GM12878 (cell line): ENCODE results near the gene PRDM16. TPM values are rescaled to one million over a fixed set of nuclear protein-coding genes. Genes with fewer than 3 reads are reported as not detected.

ENCODE experiments used
- ATAC-seq: fragments of 200-7000 bp; cut with Tn5 transposase; 3 replicates; pipeline ENCODE4 v1.9.1; 2020; ENCODE audit warnings: mild to moderate bottlenecking, moderate library complexity
- BruUV-seq: library from RNA; stranded (reverse); fragments of 400-500 nt; replicated peaks from 2 replicates; lab custom pipeline; 2021; lab: Mats Ljungman, UMichigan
- CTCF ChIA-PET: fragments of 300-600 bp; sonication (Branson Sonifier 250); formaldehyde crosslinking; extraction: SDS; loops from one replicate; lab custom pipeline; 2021; ENCODE audit warnings: inconsistent platforms; lab: Yijun Ruan, JAX
- POLR2A ChIA-PET: fragments of 350-600 bp; formaldehyde crosslinking; extraction: SDS; loops from one replicate; lab custom pipeline; 2021; ENCODE audit warnings: inconsistent platforms; lab: Charles Lee
- RAD21 ChIA-PET: fragments of 300-600 bp; sonication (Branson Sonifier 250); formaldehyde crosslinking; loops from one replicate; lab custom pipeline; 2023; ENCODE audit warnings: antibody characterized with exemption; ENCODE audit not compliant: unreplicated experiment; lab: Charles Lee
- SMC1A ChIA-PET: fragments of 300-600 bp; sonication (Branson Sonifier 250); formaldehyde crosslinking; loops from one replicate; lab custom pipeline; 2023; ENCODE audit not compliant: unreplicated experiment, uncharacterized antibody; lab: Charles Lee
- DNase-seq: peaks from one replicate; pipeline ENCODE4 v3.0.0-alpha.2; 2011; ENCODE audit warnings: low read depth, low spot score
- FAIRE-seq: peaks from 3 replicates; lab custom pipeline; 2011; peaks lifted over from hg19 to GRCh38; lab: Jason Lieb, UNC
- H2AFZ ChIP-seq: 2 replicates; pipeline ENCODE4 v1.6.0; 2011; ENCODE audit warnings: low read depth, low read length, control low read depth; ENCODE audit not compliant: control insufficient read depth
- H3K27ac ChIP-seq: 2 replicates; pipeline ENCODE4 v1.5.1; 2011; ENCODE audit warnings: control low read depth; ENCODE audit not compliant: control insufficient read depth, insufficient read depth
- H3K27me3 ChIP-seq, 2 experiments: replicated peaks in 1 of 2; 2 replicates each; pipeline versions ENCODE4 v1.6.0 to v1.6.1; 2011; ENCODE audit warnings: low read length in 1 of 2; ENCODE audit not compliant: control insufficient read depth in 2 of 2, insufficient read depth in 2 of 2
- H3K36me3 ChIP-seq, 2 experiments: 2 replicates each; pipeline ENCODE4 v1.5.1; 2011; ENCODE audit warnings: low read length in 1 of 2; ENCODE audit not compliant: control insufficient read depth in 2 of 2, insufficient read depth in 2 of 2
- H3K4me1 ChIP-seq: 2 replicates; pipeline ENCODE4 v1.6.1; 2011; ENCODE audit warnings: mild to moderate bottlenecking, low read length, moderate library complexity, mixed read lengths; ENCODE audit not compliant: control insufficient read depth, insufficient read depth
- H3K4me2 ChIP-seq: 2 replicates; pipeline ENCODE4 v1.6.0; 2011; ENCODE audit warnings: control low read depth; ENCODE audit not compliant: control insufficient read depth, insufficient read depth
- H3K4me3 ChIP-seq: fragments of 200-600 bp; sonication (generic); 2 replicates; pipeline ENCODE4 v1.5.1; 2016
- H3K79me2 ChIP-seq: 2 replicates; pipeline ENCODE4 v1.6.0; 2011; ENCODE audit warnings: low read length; ENCODE audit not compliant: control insufficient read depth, insufficient read depth
- H3K9ac ChIP-seq: 2 replicates; pipeline ENCODE4 v1.8.0; 2011; ENCODE audit warnings: low read length, control low read depth, mixed read lengths; ENCODE audit not compliant: control insufficient read depth, insufficient read depth
- H3K9me3 ChIP-seq: replicated peaks from 3 replicates; pipeline ENCODE4 v1.5.1; 2011; ENCODE audit warnings: mild to moderate bottlenecking, low read length; ENCODE audit not compliant: control insufficient read depth, insufficient read depth
- H4K20me1 ChIP-seq: 2 replicates; pipeline ENCODE4 v1.6.0; 2011; ENCODE audit not compliant: control insufficient read depth, insufficient read depth
- BRCA1 ChIP-seq: IDR thresholded peaks from 2 replicates; pipeline ENCODE4 v1.6.1; 2011; ENCODE audit warnings: low read depth, low read length, improper control_type of control experiment
- KAT2A ChIP-seq: conservative IDR thresholded peaks from 2 replicates; pipeline ENCODE4 v1.6.1; 2011; ENCODE audit warnings: low read depth, low read length; ENCODE audit not compliant: control insufficient read depth
- RAD21 ChIP-seq: IDR thresholded peaks from 2 replicates; pipeline ENCODE4 v1.6.1; 2011; ENCODE audit warnings: mild to moderate bottlenecking, low read depth, low read length, moderate library complexity; ENCODE audit not compliant: insufficient read depth
- RB1 ChIP-seq: fragments of 450-650 bp; formaldehyde crosslinking; IDR thresholded peaks from 2 replicates; pipeline ENCODE4 v1.6.1; 2017; ENCODE audit warnings: mild to moderate bottlenecking, borderline replicate concordance
- ZNF24 ChIP-seq: fragments of 450-650 bp; IDR thresholded peaks from 2 replicates; pipeline ENCODE4 v1.6.1; 2017; ENCODE audit warnings: antibody characterized with exemption, mild to moderate bottlenecking
- WGBS: methylation state at CpG from one replicate; pipeline ENCODE4 v1.1.6; 2016; ENCODE audit warnings: low lambda C conversion rate; ENCODE audit not compliant: insufficient replicate concordance, insufficient coverage; ENCODE audit errors: missing lambda C conversion rate; 5-methylcytosine and 5-hydroxymethylcytosine counted together
- in situ Hi-C: fragments of 300-500 bp; cut with MboI; formaldehyde crosslinking; loops from 9 replicates; pipeline ENCODE4 v1.14.3; 2018; ENCODE audit warnings: mixed read lengths
- intact Hi-C: fragments of 100-400 bp; cut with micrococcal nuclease; formaldehyde crosslinking; loops from one replicate; pipeline ENCODE4 v1.14.2; 2022; ENCODE audit not compliant: unreplicated experiment
- polyA plus RNA-seq, 11 experiments: library from polyadenylated mRNA; depleted of rRNA in 4 of 11; unstranded in 6 of 11; stranded (reverse) in 5 of 11; fragments of >200 nt; fragmentation: Nextera tagmentation in 4 of 11; fragmentation: Illumina TruSeq in 1 of 11; extraction: Ambion mirVana in 4 of 11; extraction: Trizol in 1 of 11; gene quantifications; 1 replicate in 1 of 11; 2 replicates in 10 of 11; pipeline versions ENCODE4 v1.2.1 to v1.2.3, GENCODE V29; 2011 to 2016; ENCODE audit warnings: inconsistent platforms in 2 of 11, missing spikeins in 2 of 11, low read depth in 1 of 11
- total RNA-seq, 4 experiments: library from RNA; depleted of rRNA in 3 of 4; stranded (reverse); fragments of >200 nt in 3 of 4; fragmentation: Illumina TruSeq in 1 of 4; extraction: Trizol in 1 of 4; gene quantifications; 2 replicates each; pipeline versions ENCODE4 v1.2.1 to v1.2.3, GENCODE V29; 2013 to 2021

PRDM16 gene
- total and polyA plus RNA-seq, 10 of the 15 experiments (the other 5 are each of a cell fraction or from before 2014, with no cell fraction given) = 0.03 TPM; not detected in 9

- SMC1A ChIA-PET = no interaction called here
- DNase-seq (no peak), FAIRE-seq (no peak), ATAC-seq (no peak)
- Histone ChIP-seq H3K27me3 (no peaks in the 10 kb centered on the region; a peak in 3 of 4 replicates), H3K9ac (no peak overlapping the region), H2AFZ (no peak overlapping the region), H3K36me3 (no peaks in the 10 kb centered on the region), H3K27ac (no peak overlapping the region), H3K4me1 (no peaks in the 10 kb centered on the region), H4K20me1 (no peaks in the 10 kb centered on the region), H3K9me3 (no peaks in the 10 kb centered on the region), H3K79me2 (no peaks in the 10 kb centered on the region), H3K4me3 (no peak overlapping the region), H3K4me2 (no peak overlapping the region)
- no peak for TF ChIP-seq ZNF24
- TF ChIP-seq KAT2A = no peak
- intact Hi-C loops (no loop called here), in situ Hi-C loops (no loop called here)
- CTCF ChIA-PET = no interaction called here
- 38% methylated on average over 20 of the region's 29 CpGs for WGBS
- RAD21 ChIA-PET = no interaction called here
- BruUV-seq = no TSS peak
- POLR2A ChIA-PET = no interaction called here
Measured at GRCh38 chr1:3067301-3067670, 1.7 kb upstream of the PRDM16 start.

DNA sequence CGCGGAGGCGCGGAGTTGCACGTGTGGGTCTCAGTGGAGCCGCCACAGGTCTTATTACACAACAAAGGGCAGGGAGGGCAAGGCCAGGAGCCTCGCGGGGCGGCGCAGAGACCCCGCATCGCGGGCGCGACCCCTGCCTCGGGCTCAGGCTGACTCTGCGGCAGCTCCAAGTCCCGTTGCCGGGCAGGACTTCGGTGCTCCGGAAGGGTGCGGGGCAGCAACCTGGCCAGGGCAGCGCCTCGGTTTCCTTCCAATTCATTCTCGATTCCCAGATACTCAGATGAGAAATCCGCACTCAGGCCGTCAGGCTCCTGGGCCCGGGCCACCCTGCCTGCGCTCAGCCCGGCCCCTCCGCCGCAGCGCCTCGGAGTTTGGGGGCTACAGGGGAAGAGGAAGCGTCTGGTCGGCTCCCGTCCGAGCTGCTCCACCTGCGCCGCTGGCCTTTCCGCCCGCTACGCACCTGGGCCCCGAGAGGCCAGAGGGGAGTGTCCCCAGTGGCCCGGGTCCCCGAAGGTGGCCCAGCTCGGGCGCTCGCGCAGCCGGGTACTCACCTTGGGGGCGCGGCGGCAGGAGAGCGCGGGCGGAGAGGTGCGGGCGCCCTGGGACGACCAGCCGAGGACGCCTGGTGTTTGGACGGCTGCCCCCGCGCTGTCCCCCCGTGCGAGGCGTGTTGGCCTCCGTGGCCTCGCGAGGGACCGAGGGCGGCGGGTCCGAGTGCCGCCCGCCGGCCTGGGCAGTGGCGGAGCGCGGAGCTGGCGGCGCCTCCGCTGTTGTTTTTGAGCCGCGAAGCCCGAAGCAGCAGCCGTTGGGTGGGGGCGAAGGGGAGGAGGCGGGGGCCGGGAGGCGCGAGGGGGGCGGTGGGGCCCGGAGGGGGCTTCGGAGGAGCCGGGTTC lies 1.1 kb upstream of the PRDM16 start:
- WGBS = 37% methylated on average over 82 of the region's 97 CpGs
- H4K20me1 ChIP-seq = no peaks in the 10 kb centered on the region
- no peaks in the 10 kb centered on the region for H3K36me3 ChIP-seq
- no peak overlapping the region for H3K27ac ChIP-seq
- DNase-seq (no peak), ATAC-seq (no peak), FAIRE-seq (no peak)
- H3K4me2 ChIP-seq = no peak overlapping the region
- intact Hi-C loops (no loop called here), in situ Hi-C loops (no loop called here)
- H3K4me3 ChIP-seq = no peak overlapping the region
- H3K9me3 ChIP-seq = no peaks in the 10 kb centered on the region
- POLR2A ChIA-PET = no interaction called here
- no peak overlapping the region for H2AFZ ChIP-seq
- SMC1A ChIA-PET = no interaction called here
- no peak for TF ChIP-seq RAD21
- TF ChIP-seq RB1 = no peak
- no peak for TF ChIP-seq BRCA1
- H3K4me1 ChIP-seq = no peaks in the 10 kb centered on the region
- CTCF ChIA-PET = no interaction called here
- RAD21 ChIA-PET = no interaction called here
- H3K79me2 ChIP-seq = no peaks in the 10 kb centered on the region
- H3K9ac ChIP-seq = no peak overlapping the region
- no TSS peak for BruUV-seq
- no peaks in the 10 kb centered on the region; a peak in 4 of 4 replicates for H3K27me3 ChIP-seq
